ENCODE results near the gene BRD9. TPM values are rescaled to one million over a fixed set of nuclear protein-coding genes. Genes with fewer than 3 reads are reported as not detected.

Gene BRD9
- total RNA-seq, 1 donor: 35.8 TPM

DNA sequence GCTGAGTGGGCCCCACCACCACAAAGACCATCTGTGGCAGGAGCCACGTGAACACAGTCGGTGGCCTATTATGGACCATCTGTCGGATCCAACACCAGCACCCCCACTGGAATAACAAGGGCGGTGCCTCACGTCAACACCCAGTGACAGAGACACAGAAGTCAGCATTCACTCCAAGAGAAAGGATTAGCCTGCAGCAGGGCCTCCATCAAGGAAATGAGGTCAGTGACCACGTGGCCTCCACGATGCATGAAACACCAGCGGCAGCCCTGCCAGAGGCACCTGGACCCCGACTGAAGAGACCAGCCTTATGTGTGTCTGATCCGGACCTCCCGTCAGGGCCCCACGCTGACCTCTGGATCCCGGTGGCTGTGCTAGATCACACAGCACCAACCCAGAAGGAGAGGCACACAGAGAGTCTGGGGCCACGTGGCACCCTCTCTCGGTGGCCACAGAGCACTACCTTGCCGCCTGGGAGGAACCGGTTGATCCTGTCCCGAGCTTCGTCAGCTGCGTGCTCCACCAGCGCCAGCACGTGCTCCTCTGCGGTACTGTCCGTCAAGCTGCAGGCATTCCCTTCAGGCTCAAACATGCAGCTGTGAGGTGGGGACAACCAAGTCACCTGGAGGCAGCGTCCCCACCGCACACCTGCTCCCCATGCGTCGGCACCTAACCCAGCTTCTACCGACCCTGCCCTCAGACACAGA, 9.0 kb downstream of the BRD9 start:
- peaks cover 74% of the 10 kb centered on the region for H3K36me3 ChIP-seq (ENCODE audit: insufficient read depth, low read length)

DNA sequence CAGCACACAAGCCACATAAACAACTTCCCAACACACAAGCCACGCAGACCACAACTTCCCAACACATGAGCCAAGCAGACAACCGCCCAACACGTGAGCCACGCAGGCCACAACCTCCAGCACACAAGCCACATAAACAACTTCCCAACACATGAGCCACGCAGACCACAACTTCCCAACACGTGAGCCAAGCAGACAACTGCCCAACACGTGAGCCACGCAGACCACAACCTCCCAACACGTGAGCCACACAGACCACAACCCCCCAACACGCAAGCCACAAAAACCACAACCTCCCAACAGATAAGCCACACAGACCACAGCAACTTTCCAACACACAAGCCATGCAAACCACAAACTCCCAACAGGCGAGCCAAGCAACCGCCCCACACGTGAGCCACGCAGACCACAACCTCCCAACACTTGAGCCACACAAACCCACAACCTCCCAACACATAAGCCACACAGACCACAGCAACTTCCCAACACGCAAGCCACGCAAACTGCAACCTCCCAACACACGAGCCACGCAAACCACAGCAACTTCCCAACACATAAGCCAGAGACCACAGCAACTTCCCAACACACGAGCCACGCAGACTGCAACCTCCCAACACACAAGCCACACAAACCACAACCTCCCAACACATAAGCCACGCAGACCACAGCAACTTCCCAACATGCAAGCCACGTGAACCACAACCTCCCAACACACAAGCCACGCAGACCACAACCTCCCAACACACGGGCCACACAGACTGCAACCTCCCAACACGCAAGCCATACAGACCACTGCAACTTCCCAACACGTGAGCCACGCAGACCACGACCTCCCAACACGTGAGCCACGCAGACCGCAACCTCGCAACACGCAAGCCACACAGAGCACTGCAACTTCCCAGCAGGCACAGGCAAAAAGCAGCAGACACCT, 10.1 kb downstream of the BRD9 start:
- Histone ChIP-seq H3K79me2 (ENCODE audit: insufficient read depth, low read length) (peaks cover 67% of the 10 kb centered on the region), H3K27ac (ENCODE audit: low read depth, low read length) (no peak overlapping the region), H3K27me3 (ENCODE audit: insufficient read depth, low read length) (no peaks in the 10 kb centered on the region), H3K4me2 (ENCODE audit: insufficient read depth, low read length) (no peak overlapping the region), H3K36me3 (ENCODE audit: insufficient read depth, low read length) (peaks cover 70% of the 10 kb centered on the region), H2AFZ (ENCODE audit: low read length) (no peak overlapping the region), H3K9me3 (ENCODE audit: low read depth, low read length) (no peaks in the 10 kb centered on the region), H3K4me1 (ENCODE audit: insufficient read depth, low read length) (no peaks in the 10 kb centered on the region), H3K4me3 (ENCODE audit: insufficient read depth, low read length) (no peak overlapping the region), H4K20me1 (ENCODE audit: insufficient read depth, low read length) (peaks cover 38% of the 10 kb centered on the region)
- peak; percentile 80 for DNase-seq (ENCODE audit: insufficient read length, low spot score, missing footprints)
- TF ChIP-seq, protein P1, sequence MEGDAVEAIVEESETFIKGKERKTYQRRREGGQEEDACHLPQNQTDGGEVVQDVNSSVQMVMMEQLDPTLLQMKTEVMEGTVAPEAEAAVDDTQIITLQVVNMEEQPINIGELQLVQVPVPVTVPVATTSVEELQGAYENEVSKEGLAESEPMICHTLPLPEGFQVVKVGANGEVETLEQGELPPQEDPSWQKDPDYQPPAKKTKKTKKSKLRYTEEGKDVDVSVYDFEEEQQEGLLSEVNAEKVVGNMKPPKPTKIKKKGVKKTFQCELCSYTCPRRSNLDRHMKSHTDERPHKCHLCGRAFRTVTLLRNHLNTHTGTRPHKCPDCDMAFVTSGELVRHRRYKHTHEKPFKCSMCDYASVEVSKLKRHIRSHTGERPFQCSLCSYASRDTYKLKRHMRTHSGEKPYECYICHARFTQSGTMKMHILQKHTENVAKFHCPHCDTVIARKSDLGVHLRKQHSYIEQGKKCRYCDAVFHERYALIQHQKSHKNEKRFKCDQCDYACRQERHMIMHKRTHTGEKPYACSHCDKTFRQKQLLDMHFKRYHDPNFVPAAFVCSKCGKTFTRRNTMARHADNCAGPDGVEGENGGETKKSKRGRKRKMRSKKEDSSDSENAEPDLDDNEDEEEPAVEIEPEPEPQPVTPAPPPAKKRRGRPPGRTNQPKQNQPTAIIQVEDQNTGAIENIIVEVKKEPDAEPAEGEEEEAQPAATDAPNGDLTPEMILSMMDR (IDR thresholded peaks at IDR 0.05; ENCODE audit: extremely low read depth, low read depth, low read length): no peak

More for the DNA sequence above, 9.0 kb downstream of the BRD9 start:
- no peak overlapping the region for H3K4me3 ChIP-seq (ENCODE audit: insufficient read depth, low read length)
- H2AFZ ChIP-seq (ENCODE audit: low read length): no peak overlapping the region
- peaks cover 72% of the 10 kb centered on the region for H3K79me2 ChIP-seq (ENCODE audit: insufficient read depth, low read length)
- TF ChIP-seq, protein P1 (IDR thresholded peaks at IDR 0.05; ENCODE audit: extremely low read depth, low read depth, low read length): no peak
- peaks cover 39% of the 10 kb centered on the region for H4K20me1 ChIP-seq (ENCODE audit: insufficient read depth, low read length)
- peaks cover 3% of the 10 kb centered on the region for H3K4me1 ChIP-seq (ENCODE audit: insufficient read depth, low read length)
- no peak overlapping the region for H3K27ac ChIP-seq (ENCODE audit: low read depth, low read length)
- DNase-seq (ENCODE audit: insufficient read length, low spot score, missing footprints): peak; percentile 71
- H3K9me3 ChIP-seq (ENCODE audit: low read depth, low read length): no peaks in the 10 kb centered on the region
- H3K4me2 ChIP-seq (ENCODE audit: insufficient read depth, low read length): no peak overlapping the region
- no peaks in the 10 kb centered on the region for H3K27me3 ChIP-seq (ENCODE audit: insufficient read depth, low read length)

DNA sequence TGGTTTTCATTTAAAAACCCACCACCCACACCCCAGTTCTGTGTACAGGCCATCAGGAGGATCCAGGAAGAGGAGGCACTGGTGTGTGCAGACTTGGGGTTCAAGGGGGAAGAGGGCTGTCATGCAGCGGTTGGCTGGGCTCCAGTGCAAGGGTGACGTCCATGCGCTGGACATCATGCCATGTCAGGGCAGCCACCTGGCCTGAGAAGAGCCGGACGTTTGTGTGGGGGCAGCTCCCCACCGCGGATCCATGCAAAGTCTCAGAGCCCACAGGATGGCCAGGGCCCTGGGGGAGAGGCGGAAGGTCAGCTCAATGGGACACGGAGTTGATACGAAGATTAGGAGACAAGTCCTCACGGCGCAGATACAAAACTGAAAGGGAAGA, 11.1 kb downstream of the BRD9 start:
- DNase-seq (ENCODE audit: insufficient read length, low spot score, missing footprints): peak; percentile 56
- Histone ChIP-seq H3K4me3 (ENCODE audit: insufficient read depth, low read length) (no peak overlapping the region), H3K36me3 (ENCODE audit: insufficient read depth, low read length) (peaks cover 69% of the 10 kb centered on the region), H3K27me3 (ENCODE audit: insufficient read depth, low read length) (no peaks in the 10 kb centered on the region), H3K4me1 (ENCODE audit: insufficient read depth, low read length) (no peaks in the 10 kb centered on the region), H3K79me2 (ENCODE audit: insufficient read depth, low read length) (peaks cover 58% of the 10 kb centered on the region), H3K9me3 (ENCODE audit: low read depth, low read length) (no peaks in the 10 kb centered on the region), H3K4me2 (ENCODE audit: insufficient read depth, low read length) (no peak overlapping the region), H4K20me1 (ENCODE audit: insufficient read depth, low read length) (peaks cover 32% of the 10 kb centered on the region), H3K27ac (ENCODE audit: low read depth, low read length) (no peak overlapping the region), H2AFZ (ENCODE audit: low read length) (no peak overlapping the region)
- TF ChIP-seq, protein P1 (IDR thresholded peaks at IDR 0.05; ENCODE audit: extremely low read depth, low read depth, low read length): no peak
